ENCODE measurements around the gene LGALS7B.

Gene LGALS7B

GRCh38 chr19:38792250-38793111 lies 3.5 kb downstream of the LGALS7B start:
- Histone ChIP-seq H2BK5ac (ENCODE audit: low read length) (no peak overlapping the region), H3K23ac (ENCODE audit: low read depth, low read length, poor library complexity) (no peak overlapping the region), H2BK12ac (ENCODE audit: low read length) (no peak overlapping the region), H3K27me3 (ENCODE audit: control insufficient read depth in 3 of 3, insufficient read depth in 3 of 3, low read depth in 1 of 3, low read length in 3 of 3) (peaks cover 0 to 1% (median 0%) of the 10 kb centered on the region in 3 experiments), H3K18ac (ENCODE audit: low read length) (no peak overlapping the region), H3K36me3 (replicated peaks in 1 of 2; ENCODE audit: control insufficient read depth in 2 of 2, insufficient read depth in 2 of 2, low read length in 2 of 2) (no peaks in the 10 kb centered on the region), H3K9me3 (replicated peaks in 1 of 2; ENCODE audit: control insufficient read depth in 2 of 2, insufficient read depth in 1 of 2, low read depth in 1 of 2, low read length in 2 of 2) (no peaks in the 10 kb centered on the region), H3K4me1 (ENCODE audit: control insufficient read depth in 2 of 2, insufficient read depth in 1 of 2, low read depth in 1 of 2, low read length in 2 of 2) (no peaks in the 10 kb centered on the region), H3K4ac (ENCODE audit: low read length) (no peak overlapping the region), H3K4me2 (ENCODE audit: insufficient read depth, low read length, poor library complexity, severe bottlenecking) (no peak overlapping the region), H3K9ac (ENCODE audit: low read depth, low read length, poor library complexity) (no peak overlapping the region), H2AFZ (ENCODE audit: low read length) (no peak overlapping the region), H3K4me3 (ENCODE audit: low read length in 2 of 2) (peak overlapping the region in 1 of 2 donors; percentile 63), H4K8ac (ENCODE audit: low read depth, low read length) (no peak overlapping the region), H2AK5ac (ENCODE audit: low read depth, low read length) (no peak overlapping the region), H3K27ac (replicated peaks; ENCODE audit: low read length) (no peak overlapping the region), H4K91ac (ENCODE audit: low read depth, low read length, poor library complexity) (no peak overlapping the region), H3K14ac (ENCODE audit: low read length) (no peak overlapping the region), H2BK15ac (ENCODE audit: low read length) (no peak overlapping the region), H2BK120ac (ENCODE audit: low read depth, low read length) (no peak overlapping the region), H3K79me1 (ENCODE audit: low read depth, low read length) (no peaks in the 10 kb centered on the region)
- no CpG with 5 or more reads among the region's 71 CpGs for WGBS, 2 donors (ENCODE audit: extremely low coverage in 2 of 2, insufficient read length in 2 of 2, insufficient replicate concordance in 1 of 2)
- no peak for DNase-seq (ENCODE audit: low spot score)

DNA sequence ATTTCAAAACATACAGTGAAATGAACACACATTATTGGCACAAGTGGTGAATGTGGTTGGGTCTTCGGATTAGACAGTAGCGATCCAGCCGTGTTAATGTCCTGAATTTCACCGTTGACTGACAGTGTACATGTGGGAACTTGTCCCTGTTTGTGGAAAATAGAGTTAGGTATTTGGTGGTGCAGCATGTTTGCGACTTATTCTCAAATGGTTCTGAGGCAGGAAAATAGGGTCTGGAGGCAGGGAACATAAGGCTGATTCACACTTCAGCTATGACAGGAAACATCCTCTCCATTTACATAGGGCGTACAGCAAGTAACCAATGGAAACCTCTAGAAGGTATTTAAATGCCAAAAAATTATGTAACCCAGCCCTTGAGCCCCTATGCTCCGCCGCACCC lies 4.2 kb downstream of the LGALS7B start:
- H3K23ac ChIP-seq (ENCODE audit: low read depth, low read length, poor library complexity): no peak overlapping the region
- H2AK5ac ChIP-seq (ENCODE audit: low read depth, low read length): no peak overlapping the region
- H2AFZ ChIP-seq (ENCODE audit: low read length): no peak overlapping the region
- no peak overlapping the region for H4K8ac ChIP-seq (ENCODE audit: low read depth, low read length)
- peaks cover 0 to 1% (median 0%) of the 10 kb centered on the region in 3 experiments for H3K27me3 ChIP-seq (ENCODE audit: control insufficient read depth in 3 of 3, insufficient read depth in 3 of 3, low read depth in 1 of 3, low read length in 3 of 3)
- no peak overlapping the region for H3K14ac ChIP-seq (ENCODE audit: low read length)
- no peak overlapping the region for H3K4ac ChIP-seq (ENCODE audit: low read length)
- WGBS, 2 donors (ENCODE audit: extremely low coverage in 2 of 2, insufficient read length in 2 of 2, insufficient replicate concordance in 1 of 2): no CpG with 5 or more reads among the region's 8 CpGs
- no peak overlapping the region for H2BK12ac ChIP-seq (ENCODE audit: low read length)
- no peak for DNase-seq (ENCODE audit: low spot score)
- H3K9me3 ChIP-seq (replicated peaks in 1 of 2; ENCODE audit: control insufficient read depth in 2 of 2, insufficient read depth in 1 of 2, low read depth in 1 of 2, low read length in 2 of 2): no peaks in the 10 kb centered on the region
- H2BK120ac ChIP-seq (ENCODE audit: low read depth, low read length): no peak overlapping the region
- no peak overlapping the region for H2BK15ac ChIP-seq (ENCODE audit: low read length)
- no peak overlapping the region for H3K27ac ChIP-seq (replicated peaks; ENCODE audit: low read length)
- no peaks in the 10 kb centered on the region for H3K79me1 ChIP-seq (ENCODE audit: low read depth, low read length)
- H3K9ac ChIP-seq (ENCODE audit: low read depth, low read length, poor library complexity): no peak overlapping the region
- no peaks in the 10 kb centered on the region for H3K36me3 ChIP-seq (replicated peaks in 1 of 2; ENCODE audit: control insufficient read depth in 2 of 2, insufficient read depth in 2 of 2, low read length in 2 of 2)
- H3K4me2 ChIP-seq (ENCODE audit: insufficient read depth, low read length, poor library complexity, severe bottlenecking): no peak overlapping the region
- no peak overlapping the region for H3K18ac ChIP-seq (ENCODE audit: low read length)
- H3K4me1 ChIP-seq (ENCODE audit: control insufficient read depth in 2 of 2, insufficient read depth in 1 of 2, low read depth in 1 of 2, low read length in 2 of 2): no peaks in the 10 kb centered on the region
- H2BK5ac ChIP-seq (ENCODE audit: low read length): no peak overlapping the region
- H4K91ac ChIP-seq (ENCODE audit: low read depth, low read length, poor library complexity): no peak overlapping the region
- no peak overlapping the region for H3K4me3 ChIP-seq (ENCODE audit: low read length in 2 of 2)

GRCh38 chr19:38793671-38794070 lies 4.7 kb downstream of the LGALS7B start:
- no peak overlapping the region for H4K91ac ChIP-seq (ENCODE audit: low read depth, low read length, poor library complexity)
- no peaks in the 10 kb centered on the region for H3K79me1 ChIP-seq (ENCODE audit: low read depth, low read length)
- H2BK12ac ChIP-seq (ENCODE audit: low read length): no peak overlapping the region
- H3K9me3 ChIP-seq (replicated peaks in 1 of 2; ENCODE audit: control insufficient read depth in 2 of 2, insufficient read depth in 1 of 2, low read depth in 1 of 2, low read length in 2 of 2): no peaks in the 10 kb centered on the region
- no peak overlapping the region for H3K4ac ChIP-seq (ENCODE audit: low read length)
- peaks cover 0 to 1% (median 0%) of the 10 kb centered on the region in 3 experiments for H3K27me3 ChIP-seq (ENCODE audit: control insufficient read depth in 3 of 3, insufficient read depth in 3 of 3, low read depth in 1 of 3, low read length in 3 of 3)
- WGBS, 2 donors (ENCODE audit: extremely low coverage in 2 of 2, insufficient read length in 2 of 2, insufficient replicate concordance in 1 of 2): no CpG with 5 or more reads among the region's 5 CpGs
- H2BK15ac ChIP-seq (ENCODE audit: low read length): no peak overlapping the region
- H4K8ac ChIP-seq (ENCODE audit: low read depth, low read length): no peak overlapping the region
- no peak for DNase-seq (ENCODE audit: low spot score)
- H3K4me3 ChIP-seq (ENCODE audit: low read length in 2 of 2): no peak overlapping the region
- H3K14ac ChIP-seq (ENCODE audit: low read length): no peak overlapping the region
- no peak overlapping the region for H3K23ac ChIP-seq (ENCODE audit: low read depth, low read length, poor library complexity)
- H2AK5ac ChIP-seq (ENCODE audit: low read depth, low read length): no peak overlapping the region
- H2BK5ac ChIP-seq (ENCODE audit: low read length): no peak overlapping the region
- no peaks in the 10 kb centered on the region for H3K36me3 ChIP-seq (replicated peaks in 1 of 2; ENCODE audit: control insufficient read depth in 2 of 2, insufficient read depth in 2 of 2, low read length in 2 of 2)
- H2BK120ac ChIP-seq (ENCODE audit: low read depth, low read length): no peak overlapping the region
- H3K4me1 ChIP-seq (ENCODE audit: control insufficient read depth in 2 of 2, insufficient read depth in 1 of 2, low read depth in 1 of 2, low read length in 2 of 2): no peaks in the 10 kb centered on the region
- H2AFZ ChIP-seq (ENCODE audit: low read length): no peak overlapping the region
- H3K9ac ChIP-seq (ENCODE audit: low read depth, low read length, poor library complexity): no peak overlapping the region
- H3K27ac ChIP-seq (replicated peaks; ENCODE audit: low read length): no peak overlapping the region
- H3K4me2 ChIP-seq (ENCODE audit: insufficient read depth, low read length, poor library complexity, severe bottlenecking): no peak overlapping the region
- no peak overlapping the region for H3K18ac ChIP-seq (ENCODE audit: low read length)

GRCh38 chr19:38795549-38795948 lies 6.5 kb downstream of the LGALS7B start:
- H3K9me3 ChIP-seq (replicated peaks in 1 of 2; ENCODE audit: control insufficient read depth in 2 of 2, insufficient read depth in 1 of 2, low read depth in 1 of 2, low read length in 2 of 2): no peaks in the 10 kb centered on the region
- no peak overlapping the region for H3K4me3 ChIP-seq (ENCODE audit: low read length in 2 of 2)
- H3K79me1 ChIP-seq (ENCODE audit: low read depth, low read length): no peaks in the 10 kb centered on the region
- no peak overlapping the region for H4K91ac ChIP-seq (ENCODE audit: low read depth, low read length, poor library complexity)
- no peak overlapping the region for H2BK12ac ChIP-seq (ENCODE audit: low read length)
- no peak overlapping the region for H3K9ac ChIP-seq (ENCODE audit: low read depth, low read length, poor library complexity)
- DNase-seq (ENCODE audit: low spot score): no peak
- H2AK5ac ChIP-seq (ENCODE audit: low read depth, low read length): no peak overlapping the region
- H2AFZ ChIP-seq (ENCODE audit: low read length): no peak overlapping the region
- WGBS, 2 donors (ENCODE audit: extremely low coverage in 2 of 2, insufficient read length in 2 of 2, insufficient replicate concordance in 1 of 2): no CpG with 5 or more reads among the region's 4 CpGs
- H3K4me2 ChIP-seq (ENCODE audit: insufficient read depth, low read length, poor library complexity, severe bottlenecking): no peak overlapping the region
- H3K4me1 ChIP-seq (ENCODE audit: control insufficient read depth in 2 of 2, insufficient read depth in 1 of 2, low read depth in 1 of 2, low read length in 2 of 2): no peaks in the 10 kb centered on the region
- no peak overlapping the region for H4K8ac ChIP-seq (ENCODE audit: low read depth, low read length)
- H3K36me3 ChIP-seq (replicated peaks in 1 of 2; ENCODE audit: control insufficient read depth in 2 of 2, insufficient read depth in 2 of 2, low read length in 2 of 2): no peaks in the 10 kb centered on the region
- H3K4ac ChIP-seq (ENCODE audit: low read length): no peak overlapping the region
- peaks cover 0 to 1% (median 0%) of the 10 kb centered on the region in 3 experiments for H3K27me3 ChIP-seq (ENCODE audit: control insufficient read depth in 3 of 3, insufficient read depth in 3 of 3, low read depth in 1 of 3, low read length in 3 of 3)
- H3K27ac ChIP-seq (replicated peaks; ENCODE audit: low read length): no peak overlapping the region
- no peak overlapping the region for H3K18ac ChIP-seq (ENCODE audit: low read length)
- no peak overlapping the region for H2BK5ac ChIP-seq (ENCODE audit: low read length)
- H3K23ac ChIP-seq (ENCODE audit: low read depth, low read length, poor library complexity): no peak overlapping the region
- no peak overlapping the region for H2BK120ac ChIP-seq (ENCODE audit: low read depth, low read length)
- no peak overlapping the region for H3K14ac ChIP-seq (ENCODE audit: low read length)
- no peak overlapping the region for H2BK15ac ChIP-seq (ENCODE audit: low read length)

Data from neuronal stem cell (in vitro differentiated cells).